ENCODE data around the gene GRIN2A. TPM values are rescaled to one million over a fixed set of nuclear protein-coding genes. Genes with fewer than 3 reads are reported as not detected.

The GRIN2A gene
- total RNA-seq, 1 donor from 2014 or later: 7.8 TPM

DNA sequence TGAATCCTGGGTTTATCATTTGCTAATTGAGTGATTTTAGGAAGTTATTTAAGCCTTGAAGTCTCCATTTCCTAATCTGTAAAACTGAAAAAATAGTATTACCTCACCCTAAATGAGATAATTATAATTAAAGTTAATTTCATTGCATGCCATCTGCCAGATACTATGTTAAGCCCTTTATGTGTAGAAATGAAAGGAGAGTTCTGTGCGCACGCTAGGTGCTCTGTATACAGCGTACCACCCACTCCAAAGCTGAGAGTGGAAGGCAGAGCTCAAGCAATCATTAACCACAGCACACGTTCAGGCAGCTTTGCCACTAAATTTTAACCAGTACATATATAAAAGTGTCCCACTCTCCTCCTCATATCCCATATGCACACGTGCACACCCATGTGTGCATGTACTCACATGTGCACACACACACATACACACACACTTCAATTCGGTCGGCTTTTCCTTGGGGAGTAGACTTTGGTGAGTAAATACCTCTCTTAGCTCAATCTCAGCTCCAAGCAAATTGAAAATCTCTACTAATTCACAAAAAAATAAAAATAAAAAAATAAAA lies 204.8 kb downstream of the GRIN2A start:
- intact Hi-C loops (cut with DNase I): no loop called here
- Histone ChIP-seq H3K27me3 (no peaks in the 10 kb centered on the region), H3K36me3 (no peaks in the 10 kb centered on the region), H3K9me3 (no peaks in the 10 kb centered on the region), H3K4me3 (no peak overlapping the region), H3K27ac (no peak overlapping the region), H3K4me1 (no peaks in the 10 kb centered on the region)
- no peak for TF ChIP-seq CTCF (IDR thresholded peaks at IDR 0.05)
- DNase-seq (ENCODE audit: low spot score in 2 of 2): no peak

DNA sequence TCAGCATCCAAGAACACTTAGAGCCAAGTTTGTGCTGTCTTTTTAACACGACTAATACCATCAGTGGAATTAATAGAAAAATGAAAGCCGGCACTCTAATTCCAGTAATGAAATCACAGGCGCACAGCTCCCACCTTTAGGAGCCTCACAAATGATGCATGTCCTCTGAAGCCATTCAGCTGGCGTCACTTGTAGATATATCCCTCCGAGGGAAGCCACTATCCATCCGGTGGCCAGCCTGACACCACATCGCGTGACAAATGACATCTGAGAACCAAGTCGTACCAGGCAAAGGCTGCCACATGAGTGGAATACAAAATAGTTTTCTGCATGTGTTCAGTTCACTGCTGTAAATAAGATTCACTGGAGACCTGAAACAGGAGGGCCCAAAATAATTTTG lies 205.6 kb downstream of the GRIN2A start:
- no peaks in the 10 kb centered on the region for H3K27me3 ChIP-seq
- H3K9me3 ChIP-seq: no peaks in the 10 kb centered on the region
- no peaks in the 10 kb centered on the region for H3K36me3 ChIP-seq
- no peaks in the 10 kb centered on the region for H3K4me1 ChIP-seq
- TF ChIP-seq CTCF (IDR thresholded peaks at IDR 0.05): no peak
- no peak overlapping the region for H3K4me3 ChIP-seq
- intact Hi-C loops (cut with DNase I): no loop called here
- H3K27ac ChIP-seq: no peak overlapping the region
- DNase-seq (ENCODE audit: low spot score in 2 of 2): no peak

GRCh38 chr16:9971907-9972306 lies 210.3 kb downstream of the GRIN2A start:
- no peak for TF ChIP-seq CTCF (IDR thresholded peaks at IDR 0.05)
- Histone ChIP-seq H3K4me1 (no peaks in the 10 kb centered on the region), H3K9me3 (no peaks in the 10 kb centered on the region), H3K27me3 (no peaks in the 10 kb centered on the region), H3K4me3 (no peak overlapping the region), H3K36me3 (no peaks in the 10 kb centered on the region), H3K27ac (no peak overlapping the region)
- intact Hi-C loops (cut with DNase I): no loop called here
- DNase-seq (ENCODE audit: low spot score in 2 of 2): no peak

DNA sequence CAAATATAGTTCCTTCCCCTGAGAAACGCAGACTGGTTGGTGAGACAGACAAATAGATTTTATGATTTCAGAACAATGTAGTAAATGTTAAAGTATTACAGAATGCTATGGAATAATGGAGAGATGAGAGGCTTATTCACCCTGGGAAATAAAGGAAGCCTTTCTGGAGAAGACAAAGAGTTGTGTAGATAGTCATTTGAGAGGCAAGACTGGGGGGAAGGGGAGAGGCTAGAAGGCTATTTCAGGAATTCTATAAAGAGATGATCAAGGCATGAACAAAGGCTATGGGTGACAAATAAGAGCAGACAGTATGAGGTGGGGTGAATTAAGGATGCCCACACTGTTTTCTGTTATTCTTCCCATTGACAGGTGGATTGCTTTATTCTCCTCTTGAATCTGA lies 211.4 kb downstream of the GRIN2A start:
- intact Hi-C loops (cut with DNase I): no loop called here
- Histone ChIP-seq H3K27ac (no peak overlapping the region), H3K9me3 (no peaks in the 10 kb centered on the region), H3K4me1 (no peaks in the 10 kb centered on the region), H3K4me3 (no peak overlapping the region), H3K27me3 (no peaks in the 10 kb centered on the region), H3K36me3 (no peaks in the 10 kb centered on the region)
- no peak for DNase-seq (ENCODE audit: low spot score in 2 of 2)
- no peak for TF ChIP-seq CTCF (IDR thresholded peaks at IDR 0.05)

- no peaks in the 10 kb centered on the region for H3K4me1 ChIP-seq
- no peak overlapping the region for H3K27ac ChIP-seq
- intact Hi-C loops (cut with DNase I): no loop called here
- H3K27me3 ChIP-seq: no peaks in the 10 kb centered on the region
- H3K9me3 ChIP-seq: no peaks in the 10 kb centered on the region
- H3K36me3 ChIP-seq: no peaks in the 10 kb centered on the region
- no peak for DNase-seq (ENCODE audit: low spot score in 2 of 2)
- no peak overlapping the region for H3K4me3 ChIP-seq
- TF ChIP-seq CTCF (IDR thresholded peaks at IDR 0.05): no peak
These were observed 212.0 kb downstream of the GRIN2A start for GRCh38 chr16:9970244-9970643.

- no peak for TF ChIP-seq CTCF (IDR thresholded peaks at IDR 0.05)
- no peaks in the 10 kb centered on the region for H3K4me1 ChIP-seq
- H3K36me3 ChIP-seq: no peaks in the 10 kb centered on the region
- no peaks in the 10 kb centered on the region for H3K27me3 ChIP-seq
- intact Hi-C loops (cut with DNase I): no loop called here
- H3K9me3 ChIP-seq: no peaks in the 10 kb centered on the region
- H3K27ac ChIP-seq: no peak overlapping the region
- DNase-seq (ENCODE audit: low spot score in 2 of 2): no peak
- H3K4me3 ChIP-seq: no peak overlapping the region
These were observed 212.6 kb downstream of the GRIN2A start for GRCh38 chr16:9969580-9969979.
